Omental fat pad (tissue), 4 donors: ENCODE measurements around the gene POLR3K. TPM values are rescaled to one million over a fixed set of nuclear protein-coding genes. Genes with fewer than 3 reads are reported as not detected.
"Not testable (repeated sequence)": the region's sequence is repeated elsewhere in the genome, so short reads cannot be mapped to it uniquely, and the experiment has no call there.

Experiments used
- ATAC-seq: fragments of 150-250 bp; one replicate; pipeline ENCODE4 v1.9.1; 2016; ENCODE audit warnings: mild to moderate bottlenecking, moderate library complexity; ENCODE audit not compliant: low FRiP score
- DNase-seq: peaks from one replicate; pipeline ENCODE4 v3.0.0-alpha.2; 2019; ENCODE audit warnings: low spot score
- total RNA-seq, 4 donors: library from RNA; depleted of rRNA; stranded (reverse); fragments of >200 nt; gene quantifications; one replicate each; pipeline ENCODE4 v1.1.0, GENCODE V29; 2016
- TF ChIP-seq, protein P1 (sequence below), 3 donors: fragments of 450-650 bp; IDR thresholded peaks; one replicate each; pipeline ENCODE4 v1.5.1; 2016 to 2017; ENCODE audit warnings: antibody characterized with exemption in 3 of 3, mild to moderate bottlenecking in 3 of 3, moderate library complexity in 2 of 3

The POLR3K gene
- total RNA-seq, 4 donors from 2014 or later, result 3.4 to 6.3 (median 4.1) TPM

GRCh38 chr16:35011-35677, 18.3 kb downstream of the POLR3K start:
- ATAC-seq (no peak), DNase-seq (no peak)
- TF ChIP-seq, protein P1, sequence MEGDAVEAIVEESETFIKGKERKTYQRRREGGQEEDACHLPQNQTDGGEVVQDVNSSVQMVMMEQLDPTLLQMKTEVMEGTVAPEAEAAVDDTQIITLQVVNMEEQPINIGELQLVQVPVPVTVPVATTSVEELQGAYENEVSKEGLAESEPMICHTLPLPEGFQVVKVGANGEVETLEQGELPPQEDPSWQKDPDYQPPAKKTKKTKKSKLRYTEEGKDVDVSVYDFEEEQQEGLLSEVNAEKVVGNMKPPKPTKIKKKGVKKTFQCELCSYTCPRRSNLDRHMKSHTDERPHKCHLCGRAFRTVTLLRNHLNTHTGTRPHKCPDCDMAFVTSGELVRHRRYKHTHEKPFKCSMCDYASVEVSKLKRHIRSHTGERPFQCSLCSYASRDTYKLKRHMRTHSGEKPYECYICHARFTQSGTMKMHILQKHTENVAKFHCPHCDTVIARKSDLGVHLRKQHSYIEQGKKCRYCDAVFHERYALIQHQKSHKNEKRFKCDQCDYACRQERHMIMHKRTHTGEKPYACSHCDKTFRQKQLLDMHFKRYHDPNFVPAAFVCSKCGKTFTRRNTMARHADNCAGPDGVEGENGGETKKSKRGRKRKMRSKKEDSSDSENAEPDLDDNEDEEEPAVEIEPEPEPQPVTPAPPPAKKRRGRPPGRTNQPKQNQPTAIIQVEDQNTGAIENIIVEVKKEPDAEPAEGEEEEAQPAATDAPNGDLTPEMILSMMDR (IDR thresholded peaks at IDR 0.05), result no peak

DNA sequence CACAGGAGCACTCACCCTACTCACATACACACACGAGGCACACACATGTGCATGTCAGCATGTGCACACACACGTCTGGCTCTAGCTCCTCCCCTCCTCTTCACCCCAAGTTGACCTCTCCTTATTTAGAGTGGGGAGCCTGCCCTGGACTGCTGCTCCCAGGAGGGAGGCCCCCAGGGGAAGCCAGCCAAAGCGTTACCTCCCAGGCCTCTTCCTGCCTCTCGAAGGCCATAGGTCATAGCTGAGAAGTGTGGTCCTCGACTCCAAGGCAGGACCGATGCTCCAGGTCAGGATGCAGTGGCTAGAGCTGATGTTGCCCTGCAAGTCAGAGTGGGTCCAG, 18.8 kb downstream of the POLR3K start:
- DNase-seq (no peak), ATAC-seq (no peak)
- TF ChIP-seq, protein P1 (IDR thresholded peaks at IDR 0.05), result no peak

DNA sequence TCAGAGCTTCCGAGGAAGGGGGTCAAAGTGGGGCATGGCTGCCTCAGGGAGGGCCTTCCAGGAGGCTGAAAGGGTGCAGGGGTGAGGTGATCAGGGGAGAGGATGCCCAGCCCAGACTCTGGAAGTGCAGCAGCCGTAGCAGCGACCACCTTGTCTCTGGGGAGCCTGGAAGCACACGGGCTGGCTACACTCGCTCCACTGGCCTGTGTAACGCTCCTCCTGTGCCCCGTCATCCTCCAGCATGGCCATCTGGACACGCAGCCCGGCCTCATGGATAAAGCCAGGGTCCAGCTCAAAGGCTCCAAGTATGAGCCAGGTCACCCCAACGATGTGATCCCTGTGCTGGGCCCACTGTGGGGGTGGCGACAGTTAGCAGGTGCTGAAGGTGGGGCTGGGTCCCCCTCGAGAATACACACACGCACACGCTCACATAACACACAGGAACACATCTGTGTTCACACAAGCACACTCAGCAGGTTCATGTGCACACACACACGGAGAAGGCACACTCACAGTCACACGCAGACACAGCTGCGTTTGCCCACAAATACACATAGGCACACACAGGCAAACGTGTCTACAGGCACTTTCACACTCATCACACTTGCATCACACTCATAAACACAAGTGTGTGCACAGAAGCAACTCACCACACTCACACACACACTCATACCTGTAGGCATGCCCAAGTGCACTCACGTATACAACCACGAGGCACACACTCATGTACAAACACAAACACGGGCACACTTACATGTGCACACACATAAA, 19.3 kb downstream of the POLR3K start:
- no peak for DNase-seq

DNA sequence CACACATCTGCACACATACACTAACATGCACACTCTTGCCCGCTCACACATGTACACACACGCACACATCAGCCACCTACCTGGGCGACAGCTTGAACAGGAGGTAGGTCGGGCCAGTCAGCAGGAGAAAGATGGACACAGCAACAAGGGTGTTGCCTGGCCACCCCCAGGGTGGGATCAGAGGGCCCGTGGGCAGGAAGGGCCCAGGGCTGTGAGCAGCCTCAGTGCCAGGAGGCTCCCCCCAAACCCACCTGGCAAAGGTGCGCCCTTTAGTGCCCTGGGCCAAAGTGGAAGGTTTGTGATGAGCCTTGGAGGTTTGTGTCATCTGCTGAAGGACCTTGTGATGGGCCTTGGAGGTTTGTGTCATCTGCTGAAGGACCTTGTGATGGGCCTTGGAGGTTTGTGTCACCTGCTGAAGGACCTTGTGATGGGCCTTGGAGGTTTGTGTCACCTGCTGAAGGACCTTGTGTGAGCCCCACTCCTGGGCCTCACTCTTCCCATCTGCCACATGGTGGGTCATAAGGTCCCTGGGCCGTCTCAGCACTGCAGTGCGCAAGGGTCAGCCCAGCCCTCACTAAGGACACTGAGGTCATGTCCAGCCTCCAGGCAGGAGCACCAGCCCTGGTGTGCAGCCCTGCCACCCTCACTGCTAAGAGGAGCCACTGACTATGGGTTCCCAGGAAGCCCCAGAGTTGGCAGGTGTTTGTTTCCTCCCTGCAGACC, 20.1 kb downstream of the POLR3K start:
- not testable (repeated sequence) for DNase-seq, ATAC-seq

More for the DNA sequence above, 19.3 kb downstream of the POLR3K start:
- no peak for ATAC-seq
- TF ChIP-seq, protein P1 (IDR thresholded peaks at IDR 0.05), result no peak

GRCh38 chr16:30627-31026, 22.8 kb downstream of the POLR3K start:
- not testable (repeated sequence) for ATAC-seq, DNase-seq

GRCh38 chr16:25926-26348, 27.5 kb downstream of the POLR3K start:
- not testable (repeated sequence) for ATAC-seq, DNase-seq

GRCh38 chr16:24151-24550, 29.3 kb downstream of the POLR3K start:
- not testable (repeated sequence) for ATAC-seq, DNase-seq

DNA sequence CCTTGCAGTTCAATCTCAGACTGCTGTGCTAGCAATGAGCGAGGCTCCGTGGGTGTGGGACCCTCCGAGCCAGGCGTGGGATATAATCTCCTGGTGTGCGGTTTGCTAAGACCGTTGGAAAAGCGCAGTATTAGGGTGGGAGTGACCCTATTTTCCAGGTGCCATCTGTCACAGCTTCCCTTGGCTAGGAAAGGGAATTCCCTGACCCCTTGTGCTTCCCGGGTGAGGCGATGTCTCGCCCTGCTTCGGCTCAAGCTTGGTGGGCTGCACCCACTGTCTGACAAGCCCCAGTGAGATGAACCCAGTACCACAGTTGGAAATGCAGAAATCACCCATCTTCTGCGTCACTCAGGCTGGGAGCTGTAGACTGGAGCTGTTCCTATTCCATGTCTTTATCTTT, 32.5 kb downstream of the POLR3K start:
- ATAC-seq, DNase-seq: not testable (repeated sequence)

GRCh38 chr16:17062-17765, 36.2 kb downstream of the POLR3K start:
- not testable (repeated sequence) for ATAC-seq, DNase-seq

DNA sequence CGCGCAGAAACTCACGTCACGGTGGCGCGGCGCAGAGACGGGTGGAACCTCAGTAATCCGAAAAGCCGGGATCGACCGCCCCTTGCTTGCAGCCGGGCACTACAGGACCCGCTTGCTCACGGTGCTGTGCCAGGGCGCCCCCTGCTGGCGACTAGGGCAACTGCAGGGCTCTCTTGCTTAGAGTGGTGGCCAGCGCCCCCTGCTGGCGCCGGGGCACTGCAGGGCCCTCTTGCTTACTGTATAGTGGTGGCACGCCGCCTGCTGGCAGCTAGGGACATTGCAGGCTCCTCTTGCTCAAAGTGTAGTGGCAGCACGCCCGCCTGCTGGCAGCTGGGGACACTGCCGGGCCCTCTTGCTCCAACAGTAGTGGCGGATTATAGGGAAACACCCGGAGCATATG, 42.6 kb downstream of the POLR3K start:
- DNase-seq, result peak; percentile 99
- not testable (repeated sequence) for ATAC-seq
